Heart left ventricle (tissue), 13 donors: ENCODE results near the gene NFIB.

Source experiments
- CTCF ChIP-seq, 12 donors: fragments of 200-600 bp; sonication (generic) in 4 of 12; IDR thresholded peaks; one replicate each; pipeline versions ENCODE4 v1.5.0 to v1.8.0; 2018 to 2022; ENCODE audit warnings: antibody characterized with exemption in 12 of 12, mild to moderate bottlenecking in 5 of 12
- POLR2A ChIP-seq, 2 donors: fragments of 450-650 bp; IDR thresholded peaks; one replicate each; pipeline ENCODE4 v1.6.1; 2017; ENCODE audit warnings: antibody characterized with exemption in 2 of 2, mild to moderate bottlenecking in 2 of 2, moderate library complexity in 2 of 2
- donor health status: ischemic (EF 13 %, LVEDD 7.1; RV severe dilation, severe dysfunction).
- donor health status: DM: no; HTN: yes; CAD: no.
- donor health status: DM: no; HTN: no; CAD: no.
- donor health status: ischemic (EF 25% LVEDD 6.9; RV normal size, moderate dysfunction).
- donor health status: ischemic (EF 25% LVEDD 5.7; RV mildly dilated, moderate dysfunction).
- donor health status: ischemic (EF 35%, LVEDD 5.7; RV mildly dilated, moderate dysfunction).
- donor health status: nonischemic (EF 11% LVEDD 7.7; RV severe dilation, severe dysfunction).
- donor health status: DM: yes; HTN: yes; CAD: no.
- donor health status: PGD.
- donor health status: ischemic (EF 29% LVEDD 5.4; RV normal size, mild dysfunction).
- donor health status: nonischemic (EF 23%, LVEDD 6.1; RV moderate dilation, normal function).

GRCh38 chr9:14242150-14242805, 71.7 kb downstream of the NFIB start:
- TF ChIP-seq CTCF (IDR thresholded peaks at IDR 0.05) (no peak), POLR2A (IDR thresholded peaks at IDR 0.05) (no peak)
